ENCODE results near the gene CCDC92B. TPM values are rescaled to one million over a fixed set of nuclear protein-coding genes. Genes with fewer than 3 reads are reported as not detected.

Gene CCDC92B
- total and polyA plus RNA-seq, 2 of the 4 experiments (the other 2 are of a cell fraction), result not detected

DNA sequence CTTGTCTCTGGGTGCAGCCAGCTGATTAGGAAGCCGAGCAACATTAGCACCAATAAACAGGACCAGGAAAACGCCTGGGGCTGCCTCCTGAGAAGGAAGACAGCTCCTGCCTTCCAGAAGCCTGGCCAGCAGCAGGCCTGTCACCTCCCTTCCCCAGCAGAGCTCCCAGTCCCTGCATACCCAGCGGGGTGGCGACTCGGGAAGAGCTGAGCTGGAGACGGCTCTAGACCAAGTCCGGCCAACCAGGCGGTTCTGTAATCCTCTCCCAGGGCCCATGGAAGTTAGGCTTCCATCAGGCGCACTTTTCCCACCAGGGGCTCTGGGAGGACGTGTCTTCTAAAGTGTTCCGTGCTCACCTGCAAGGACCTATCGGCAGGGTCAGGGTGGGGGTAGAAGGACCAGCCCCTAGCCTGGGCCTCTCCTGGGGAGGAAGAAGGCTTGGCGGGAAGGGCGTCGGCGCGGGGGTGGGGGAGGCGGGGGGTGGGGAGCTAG lies 25.9 kb downstream of the CCDC92B start:
- in situ Hi-C loops (cut with MboI; ENCODE audit: low sequenced_read_pairs), result no loop called here
- Histone ChIP-seq H3K9me1 (ENCODE audit: insufficient read depth, low read length) (no peaks in the 10 kb centered on the region), H3K27me3 (ENCODE audit: control insufficient read depth, insufficient read depth, low read length) (peaks cover 49% of the 10 kb centered on the region), H3K18ac (ENCODE audit: low read depth, low read length) (no peak overlapping the region), H4K5ac (ENCODE audit: low read depth, low read length) (no peak overlapping the region), H2AK9ac (replicated peaks; ENCODE audit: low read depth, low read length, poor library complexity) (no peak overlapping the region), H4K91ac (ENCODE audit: insufficient read depth, low read depth, low read length) (no peak overlapping the region), H3K4ac (ENCODE audit: low read depth, low read length) (no peak overlapping the region), H3K23ac (ENCODE audit: low read depth, low read length) (no peak overlapping the region), H2BK20ac (ENCODE audit: low read depth, low read length) (no peak overlapping the region), H3K4me3 (ENCODE audit: insufficient read depth, low read depth, low read length) (no peak overlapping the region), H4K8ac (ENCODE audit: low read depth in 2 of 2, low read length in 2 of 2) (no peak overlapping the region), H3K4me1 (ENCODE audit: control insufficient read depth, insufficient read depth, low read length) (no peaks in the 10 kb centered on the region), H2BK120ac (ENCODE audit: low read depth, low read length) (no peak overlapping the region), H3K14ac (replicated peaks; ENCODE audit: low read depth, low read length) (no peak overlapping the region), H2BK5ac (ENCODE audit: low read depth, low read length, poor library complexity, severe bottlenecking) (no peak overlapping the region), H3K56ac (ENCODE audit: extremely low read depth, insufficient read depth, low read length) (no peak overlapping the region), H2AFZ (replicated peaks; ENCODE audit: low read length, poor library complexity) (no peak overlapping the region), H4K20me1 (ENCODE audit: insufficient read depth, low read length) (no peaks in the 10 kb centered on the region), H3K9me3 (ENCODE audit: control insufficient read depth, insufficient read depth, low read length) (no peaks in the 10 kb centered on the region), H3K79me1 (ENCODE audit: low read depth in 1 of 2, low read length in 2 of 2) (no peaks in the 10 kb centered on the region), H3K36me3 (ENCODE audit: control insufficient read depth, insufficient read depth, low read length) (no peaks in the 10 kb centered on the region), H3K4me2 (ENCODE audit: low read depth, low read length) (no peak overlapping the region), H2BK15ac (ENCODE audit: low read depth, low read length) (no peak overlapping the region), H3K9ac (ENCODE audit: low read depth, low read length) (no peak overlapping the region), H2AK5ac (ENCODE audit: low read depth, low read length) (no peak overlapping the region), H3K27ac (ENCODE audit: insufficient read depth, low read length) (no peak overlapping the region)
- BruUV-seq (replicated peaks), result no TSS peak
- DNase-seq (no peak), ATAC-seq (ENCODE audit: low read depth) (no peak)
- ChIA-PET POLR2A (ENCODE audit: unreplicated experiment) (no interaction called here), CTCF (no interaction called here)
- intact Hi-C loops (cut with micrococcal nuclease), result no loop called here
- no CpG with 5 or more reads among the region's 18 CpGs for WGBS, 2 experiments (ENCODE audit: extremely low coverage in 2 of 2, insufficient read length in 1 of 2)
- dilution Hi-C loops (cut with HindIII; ENCODE audit: low sequenced_read_pairs, unreplicated experiment), result no loop called here
- no peak for TF ChIP-seq CEBPB (IDR thresholded peaks at IDR 0.05; ENCODE audit: low read depth, low read length)
- TF ChIP-seq, protein P1, sequence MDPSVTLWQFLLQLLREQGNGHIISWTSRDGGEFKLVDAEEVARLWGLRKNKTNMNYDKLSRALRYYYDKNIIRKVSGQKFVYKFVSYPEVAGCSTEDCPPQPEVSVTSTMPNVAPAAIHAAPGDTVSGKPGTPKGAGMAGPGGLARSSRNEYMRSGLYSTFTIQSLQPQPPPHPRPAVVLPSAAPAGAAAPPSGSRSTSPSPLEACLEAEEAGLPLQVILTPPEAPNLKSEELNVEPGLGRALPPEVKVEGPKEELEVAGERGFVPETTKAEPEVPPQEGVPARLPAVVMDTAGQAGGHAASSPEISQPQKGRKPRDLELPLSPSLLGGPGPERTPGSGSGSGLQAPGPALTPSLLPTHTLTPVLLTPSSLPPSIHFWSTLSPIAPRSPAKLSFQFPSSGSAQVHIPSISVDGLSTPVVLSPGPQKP (IDR thresholded peaks at IDR 0.05; ENCODE audit: borderline replicate concordance, low read depth, low read length), result no peak
- TF ChIP-seq FOS (IDR thresholded peaks at IDR 0.05; ENCODE audit: low read depth, low read length), result no peak
- TF ChIP-seq, protein P2, sequence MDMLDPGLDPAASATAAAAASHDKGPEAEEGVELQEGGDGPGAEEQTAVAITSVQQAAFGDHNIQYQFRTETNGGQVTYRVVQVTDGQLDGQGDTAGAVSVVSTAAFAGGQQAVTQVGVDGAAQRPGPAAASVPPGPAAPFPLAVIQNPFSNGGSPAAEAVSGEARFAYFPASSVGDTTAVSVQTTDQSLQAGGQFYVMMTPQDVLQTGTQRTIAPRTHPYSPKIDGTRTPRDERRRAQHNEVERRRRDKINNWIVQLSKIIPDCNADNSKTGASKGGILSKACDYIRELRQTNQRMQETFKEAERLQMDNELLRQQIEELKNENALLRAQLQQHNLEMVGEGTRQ (IDR thresholded peaks at IDR 0.05; ENCODE audit: low read depth, low read length), result no peak
- no peak for TF ChIP-seq MAFK (IDR thresholded peaks at IDR 0.05; ENCODE audit: low read depth, low read length)
- no peak for TF ChIP-seq BHLHE40 (IDR thresholded peaks at IDR 0.05; ENCODE audit: low read depth, low read length)
- TF ChIP-seq RCOR1 (IDR thresholded peaks at IDR 0.05; ENCODE audit: insufficient replicate concordance, low read length), result no peak
- no peak for TF ChIP-seq MAZ (IDR thresholded peaks at IDR 0.05; ENCODE audit: borderline replicate concordance, low read depth, low read length)
- TF ChIP-seq RFX5 (IDR thresholded peaks at IDR 0.05; ENCODE audit: low read depth, low read length), result no peak
- TF ChIP-seq NFE2L2 (IDR thresholded peaks at IDR 0.05; ENCODE audit: low read depth, low read length), result no peak

Data from IMR-90 (cell line).